Tibial nerve (tissue), 4 donors: ENCODE measurements around the gene SLU7. TPM values are rescaled to one million over a fixed set of nuclear protein-coding genes. Genes with fewer than 3 reads are reported as not detected.

Source experiments
- DNase-seq, 2 donors: peaks; one replicate each; pipeline ENCODE4 v3.0.0-alpha.2; 2019; ENCODE audit warnings: low spot score in 2 of 2
- H3K27ac ChIP-seq, 4 donors: fragments of 200-600 bp; sonication (generic) in 3 of 4; one replicate each; pipeline ENCODE4 v1.5.1; 2017 to 2019; ENCODE audit warnings: mild to moderate bottlenecking in 1 of 4
- H3K27me3 ChIP-seq, 2 donors: fragments of 200-600 bp; sonication (generic) in 1 of 2; one replicate each; pipeline versions ENCODE4 v1.5.1 to v1.6.0; 2017 to 2019
- H3K36me3 ChIP-seq, 3 donors: fragments of 200-600 bp; sonication (generic); one replicate each; pipeline ENCODE4 v1.5.1; 2018 to 2019
- H3K4me1 ChIP-seq, 4 donors: fragments of 200-600 bp; sonication (generic) in 3 of 4; one replicate each; pipeline ENCODE4 v1.5.1; 2017 to 2019
- H3K4me3 ChIP-seq, 4 donors: fragments of 200-600 bp; sonication (generic) in 3 of 4; one replicate each; pipeline ENCODE4 v1.5.1; 2017 to 2019; ENCODE audit warnings: mild to moderate bottlenecking in 1 of 4, moderate library complexity in 1 of 4
- H3K9me3 ChIP-seq, 4 donors: fragments of 200-600 bp; sonication (generic) in 3 of 4; one replicate each; pipeline ENCODE4 v1.5.1; 2017 to 2019
- CTCF ChIP-seq, 5 experiments: fragments of 200-600 bp in 3 of 5; fragments of 450-650 bp in 2 of 5; sonication (generic) in 3 of 5; IDR thresholded peaks; one replicate each; pipeline ENCODE4 v1.5.1; 2016 to 2019; ENCODE audit warnings: antibody characterized with exemption in 5 of 5, mild to moderate bottlenecking in 3 of 5, moderate library complexity in 2 of 5
- EP300 ChIP-seq, 2 donors: sonication (generic); formaldehyde crosslinking; IDR thresholded peaks; one replicate each; pipeline ENCODE4 v1.6.1; 2017; ENCODE audit warnings: antibody characterized with exemption in 2 of 2, mild to moderate bottlenecking in 1 of 2
- POLR2A ChIP-seq, 2 donors: fragments of 450-650 bp; IDR thresholded peaks; one replicate each; pipeline ENCODE4 v1.6.1; 2017; ENCODE audit warnings: antibody characterized with exemption in 2 of 2, mild to moderate bottlenecking in 2 of 2, moderate library complexity in 2 of 2
- WGBS, 2 donors: methylation state at CpG; one replicate each; pipeline ENCODE4 v1.1.5; 2018; 5-methylcytosine and 5-hydroxymethylcytosine counted together
- total RNA-seq, 4 donors: library from RNA; depleted of rRNA; stranded (reverse); fragments of >200 nt; gene quantifications; one replicate each; pipeline ENCODE4 v1.1.0, GENCODE V29; 2016

The SLU7 gene
- total RNA-seq, 4 donors from 2014 or later, result 68.2 to 76.8 (median 71.1) TPM

DNA sequence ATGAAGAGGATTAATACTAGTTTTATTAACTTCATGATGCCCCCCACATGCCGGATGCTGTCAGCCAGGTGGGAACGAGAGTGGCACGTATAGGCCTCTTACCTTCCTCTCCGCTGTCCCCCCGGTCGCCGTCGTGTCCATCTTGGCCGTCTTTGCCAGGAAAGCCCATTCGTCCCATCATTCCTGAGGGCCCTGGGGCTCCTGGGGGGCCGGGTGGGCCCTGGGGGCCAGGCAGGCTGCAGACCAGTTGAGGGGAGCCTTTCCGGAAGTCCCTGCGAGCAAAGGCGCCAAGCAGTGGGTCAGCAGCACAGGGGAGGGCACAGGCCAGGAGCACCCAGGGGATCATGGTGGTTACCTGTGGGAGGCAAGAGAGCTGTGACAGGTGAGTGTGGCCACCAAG is 64.2 kb downstream of the SLU7 start:
- Histone ChIP-seq H3K4me1 (peaks cover 0 to 32% (median 6%) of the 10 kb centered on the region in 4 donors), H3K4me3 (no peak overlapping the region), H3K36me3 (no peaks in the 10 kb centered on the region), H3K27ac (no peak overlapping the region), H3K9me3 (no peaks in the 10 kb centered on the region), H3K27me3 (no peaks in the 10 kb centered on the region)
- WGBS, 2 donors, result 94 to 96% methylated on average over 14 of the region's 14 CpGs
- DNase-seq, result no peak
- TF ChIP-seq POLR2A (IDR thresholded peaks at IDR 0.05) (no peak), EP300 (IDR thresholded peaks at IDR 0.05) (no peak), CTCF (IDR thresholded peaks at IDR 0.05) (no peak)

GRCh38 chr5:160353379-160353778 is 65.5 kb downstream of the SLU7 start:
- no peaks in the 10 kb centered on the region for H3K27me3 ChIP-seq
- peaks cover 0 to 19% (median 1%) of the 10 kb centered on the region in 4 donors for H3K4me1 ChIP-seq
- H3K27ac ChIP-seq, result no peak overlapping the region
- H3K4me3 ChIP-seq, result no peak overlapping the region
- DNase-seq, result no peak
- H3K9me3 ChIP-seq, result no peaks in the 10 kb centered on the region
- TF ChIP-seq POLR2A (IDR thresholded peaks at IDR 0.05) (no peak), EP300 (IDR thresholded peaks at IDR 0.05) (no peak), CTCF (IDR thresholded peaks at IDR 0.05) (no peak)
- 72 to 73% methylated on average over 8 of the region's 8 CpGs for WGBS, 2 donors
- peaks cover 0 to 5% (median 0%) of the 10 kb centered on the region in 3 donors for H3K36me3 ChIP-seq

DNA sequence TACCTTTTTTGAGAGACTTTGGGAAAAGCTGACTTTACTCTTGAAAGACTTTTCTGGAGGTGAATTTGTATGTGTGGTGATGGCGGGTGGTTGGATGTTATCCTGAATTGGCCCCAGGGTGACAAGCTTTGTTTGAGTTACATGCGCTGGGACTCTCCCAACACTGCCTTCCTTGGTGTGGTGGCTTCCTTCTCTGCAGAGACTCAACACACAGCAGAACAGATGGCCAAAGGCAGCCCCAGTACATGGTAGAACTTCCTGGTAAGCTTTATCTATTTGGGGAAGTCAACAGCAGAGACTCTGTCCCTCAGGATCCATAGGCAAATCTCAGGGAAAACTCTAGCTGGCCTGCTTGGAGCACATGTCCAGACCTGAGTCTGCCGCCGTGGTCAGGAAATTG is 66.6 kb downstream of the SLU7 start:
- DNase-seq, result no peak
- Histone ChIP-seq H3K9me3 (no peaks in the 10 kb centered on the region), H3K27ac (no peak overlapping the region), H3K4me1 (peaks cover 0 to 12% (median 0%) of the 10 kb centered on the region in 4 donors), H3K27me3 (no peaks in the 10 kb centered on the region), H3K4me3 (no peak overlapping the region), H3K36me3 (peaks cover 0 to 5% (median 0%) of the 10 kb centered on the region in 3 donors)
- TF ChIP-seq POLR2A (IDR thresholded peaks at IDR 0.05), result no peak
- WGBS, 2 donors, result 96 to 97% methylated on average over 4 of the region's 4 CpGs

Other genes with a start within 250 kb of the SLU7 start
- not detected for gene FABP6, start 189.6 kb downstream of the SLU7 start, total RNA-seq
- 1 to 10 TPM in 1 of 4 donors, under 1 TPM in 2, not detected in 1; 0.44 to 1.5 (median 0.63) TPM for gene CCNJL, start 106.5 kb downstream of the SLU7 start, total RNA-seq
- gene C1QTNF2, start 48.5 kb downstream of the SLU7 start, total RNA-seq, result 1 to 10 TPM; 1.5 to 5.7 (median 3.3) TPM
- gene FAM200C, start 19.0 kb downstream of the SLU7 start, total RNA-seq, result 10 to 100 TPM in 1 of 4 donors, 1 to 10 TPM in 3; 5.7 to 12.5 (median 7.1) TPM
- gene PTTG1, start 2.8 kb upstream of the SLU7 start, total RNA-seq, result 10 to 100 TPM in 1 of 4 donors, 1 to 10 TPM in 3; 3.7 to 11.1 (median 6.8) TPM